Naive thymus-derived CD8-positive, alpha-beta T cell (primary cell): ENCODE data around the gene ENDOD1. TPM values are rescaled to one million over a fixed set of nuclear protein-coding genes. Genes with fewer than 3 reads are reported as not detected.
A peak's percentile ranks its signal among the peaks of the same experiment; 100 is the strongest.
"Not testable (repeated sequence)": the region's sequence is repeated elsewhere in the genome, so short reads cannot be mapped to it uniquely, and the experiment has no call there.

Source experiments
- ATAC-seq, 2 donors: fragments of 150-1000 bp; cut with Tn5 transposase in 1 of 2; sonication (Bioruptor Pico), chemical (Tn5 transposase) in 1 of 2; 1 replicate in 1 of 2; 2 replicates in 1 of 2; pipeline ENCODE4 v1.10.0; 2021; ENCODE audit warnings: mild to moderate bottlenecking in 2 of 2, moderate library complexity in 2 of 2
- POLR2A ChIA-PET: fragments of 350-600 bp; sonication (Branson Sonifier 250); formaldehyde crosslinking; loops from one replicate; lab custom pipeline; 2021; ENCODE audit warnings: antibody characterized with exemption; lab: Charles Lee
- DNase-seq, 10 donors: peaks; one replicate each; pipeline versions ENCODE4 v3.0.0 to v3.0.0-alpha.2; 2020 to 2022
- H3K27ac Mint-ChIP-seq, 10 donors: one replicate each; pipeline ENCODE4 v1.8.0; 2020 to 2022; ENCODE audit warnings: mild to moderate bottlenecking in 10 of 10, mixed read lengths in 10 of 10, moderate library complexity in 4 of 10, inconsistent platforms in 1 of 10
- H3K27me3 Mint-ChIP-seq, 5 donors: one replicate each; pipeline ENCODE4 v1.8.0; 2021 to 2022; ENCODE audit warnings: mixed read lengths in 5 of 5
- H3K36me3 Mint-ChIP-seq, 3 donors: one replicate each; pipeline ENCODE4 v1.8.0; 2020 to 2022; ENCODE audit warnings: mixed read lengths in 3 of 3, mild to moderate bottlenecking in 2 of 3, inconsistent platforms in 1 of 3
- H3K4me1 Mint-ChIP-seq, 4 donors: one replicate each; pipeline ENCODE4 v1.8.0; 2021 to 2022; ENCODE audit warnings: mixed read lengths in 4 of 4
- H3K4me3 Mint-ChIP-seq, 10 donors: one replicate each; pipeline ENCODE4 v1.8.0; 2020 to 2022; ENCODE audit warnings: mild to moderate bottlenecking in 10 of 10, mixed read lengths in 10 of 10, moderate library complexity in 6 of 10, inconsistent platforms in 1 of 10
- H3K9me3 Mint-ChIP-seq, 9 donors: one replicate each; pipeline ENCODE4 v1.8.0; 2020 to 2022; ENCODE audit warnings: mixed read lengths in 9 of 9, mild to moderate bottlenecking in 3 of 9, inconsistent platforms in 1 of 9, moderate library complexity in 1 of 9
- polyA plus RNA-seq, 3 donors: library from polyadenylated mRNA; unstranded; fragments of 300-500 nt; fragmentation: Illumina TruSeq; gene quantifications; one replicate each; pipeline ENCODE4 v1.2.3, GENCODE V29; 2021
- total RNA-seq, 8 experiments: library from RNA in 2 of 8; stranded (reverse) in 2 of 8; gene quantifications; one replicate each; pipeline ENCODE4 v1.2.3 and lab custom pipeline; 2021 to 2026

ENDOD1 gene
- total and polyA plus RNA-seq, 5 experiments from 2014 or later: 3.9 to 10.2 (median 10.1) TPM

DNA sequence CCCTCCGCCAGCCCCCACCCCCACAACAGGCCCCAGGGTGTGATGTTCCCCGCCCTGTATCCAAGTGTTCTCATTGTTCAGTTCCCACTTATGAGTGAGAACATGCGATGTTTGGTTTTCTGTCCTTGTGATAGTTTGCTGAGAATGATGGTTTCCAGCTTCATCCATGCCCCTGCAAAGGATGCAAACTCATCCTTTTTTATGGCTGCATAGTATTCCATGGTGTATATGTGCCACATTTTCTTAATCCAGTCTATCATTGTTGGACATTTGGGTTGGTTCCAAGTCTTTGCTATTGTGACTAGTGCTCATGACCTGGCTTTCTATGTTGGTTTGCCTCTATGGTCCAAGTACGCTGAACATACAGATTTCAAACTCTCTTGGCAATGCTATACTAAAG lies 47.1 kb downstream of the ENDOD1 start:
- not testable (repeated sequence) for H3K4me1 Mint-ChIP-seq, H3K27ac Mint-ChIP-seq, DNase-seq, H3K27me3 Mint-ChIP-seq, H3K36me3 Mint-ChIP-seq, H3K9me3 Mint-ChIP-seq, ATAC-seq, H3K4me3 Mint-ChIP-seq
- POLR2A ChIA-PET: interaction anchor here (0.7 to 1.2 kb wide), 4 partner anchors 38 to 350 kb away, joined by 3 to 6 read pairs (median 4); partner anchors contain the start of gene ENDOD1

DNA sequence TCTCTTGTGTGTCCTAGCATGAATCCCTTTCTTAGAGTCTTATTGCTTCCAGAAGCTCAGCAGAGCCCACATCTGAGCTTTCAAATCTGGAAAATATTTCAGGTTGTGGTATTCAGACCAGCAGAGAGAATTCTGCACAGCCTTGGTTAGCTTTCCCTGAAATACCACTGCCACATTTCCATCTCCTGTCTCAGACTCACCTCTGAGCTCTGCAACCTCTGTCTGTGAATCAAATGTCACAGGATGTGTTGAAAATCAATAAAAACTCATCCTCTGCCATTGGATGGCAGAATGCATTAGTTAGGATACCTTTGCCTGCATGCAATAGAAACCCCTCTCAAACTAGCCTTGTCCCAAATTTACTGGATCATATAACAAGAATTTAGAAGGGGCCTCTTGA lies 47.7 kb downstream of the ENDOD1 start:
- H3K27ac Mint-ChIP-seq: no peak overlapping the region
- POLR2A ChIA-PET: interaction anchor here (0.7 to 1.2 kb wide), 3 partner anchors 39 to 350 kb away, joined by 3 to 6 read pairs (median 4); no protein-coding TSS in a partner anchor

DNA sequence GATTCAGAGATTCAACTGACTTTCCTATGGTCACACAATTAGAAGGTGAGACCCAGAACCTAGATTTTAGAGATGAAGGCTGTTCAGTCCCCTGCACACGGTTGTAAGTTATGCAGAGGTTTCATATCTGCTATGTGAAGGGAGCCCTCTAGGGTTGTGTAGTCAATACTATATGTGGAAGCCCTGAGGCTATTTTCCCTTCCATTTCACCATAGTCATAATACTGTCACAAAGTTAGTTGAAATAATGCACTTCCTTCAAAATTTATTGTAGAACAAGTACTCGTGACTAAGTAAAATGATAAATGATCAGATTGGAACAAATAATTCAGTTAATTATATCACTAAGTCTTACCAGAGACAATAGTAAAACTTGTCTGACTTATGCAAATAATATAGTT lies 48.8 kb downstream of the ENDOD1 start:
- no peaks in the 10 kb centered on the region for H3K9me3 Mint-ChIP-seq
- no peak overlapping the region for H3K27ac Mint-ChIP-seq
- peaks cover 2 to 14% (median 3%) of the 10 kb centered on the region in 5 donors for H3K27me3 Mint-ChIP-seq
- POLR2A ChIA-PET: no interaction called here
- DNase-seq (no peak), ATAC-seq (peak; percentile 52 to 55)
- H3K36me3 Mint-ChIP-seq: no peaks in the 10 kb centered on the region
- H3K4me3 Mint-ChIP-seq: no peak overlapping the region
- H3K4me1 Mint-ChIP-seq: no peaks in the 10 kb centered on the region

More for the DNA sequence above, 47.7 kb downstream of the ENDOD1 start:
- DNase-seq (no peak), ATAC-seq (no peak)
- Mint-ChIP-seq H3K4me1 (peaks cover 0 to 1% (median 0%) of the 10 kb centered on the region in 4 donors), H3K36me3 (peaks cover 0 to 2% (median 0%) of the 10 kb centered on the region in 3 donors), H3K27me3 (peaks cover 0 to 5% (median 2%) of the 10 kb centered on the region in 5 donors), H3K4me3 (no peak overlapping the region), H3K9me3 (no peaks in the 10 kb centered on the region)

DNA sequence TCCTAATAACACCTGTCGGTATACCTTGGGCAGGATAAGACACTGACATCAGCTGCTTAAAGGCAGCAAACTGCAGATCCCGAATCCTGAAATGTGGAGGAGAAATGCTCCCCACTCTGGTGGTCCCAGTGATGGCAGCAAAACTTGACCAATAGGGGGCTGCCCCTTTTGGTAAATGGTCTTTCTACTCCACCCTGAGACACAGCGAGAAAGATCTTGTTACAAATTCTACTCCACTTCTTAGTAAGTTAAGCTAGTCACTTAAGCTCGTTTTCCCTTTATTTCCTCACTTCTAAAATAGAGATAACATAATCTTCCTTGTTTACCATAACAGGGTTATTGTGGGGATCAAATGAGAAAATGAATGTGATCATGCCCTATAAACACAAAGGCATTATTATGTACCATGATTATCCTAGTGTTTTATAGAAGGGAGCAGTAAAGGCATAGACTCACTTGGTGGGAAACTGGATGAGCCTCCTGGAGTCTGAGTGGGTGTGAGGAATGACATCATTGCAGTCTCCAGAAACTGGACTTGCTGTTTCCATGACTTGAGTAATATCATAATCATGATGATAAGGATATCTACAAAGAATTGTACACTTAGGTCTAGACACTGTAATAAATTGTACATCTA lies 50.9 kb downstream of the ENDOD1 start:
- ATAC-seq (no peak), DNase-seq (no peak)
- Mint-ChIP-seq H3K9me3 (no peaks in the 10 kb centered on the region), H3K4me3 (no peak overlapping the region), H3K36me3 (no peaks in the 10 kb centered on the region), H3K4me1 (no peaks in the 10 kb centered on the region), H3K27ac (no peak overlapping the region), H3K27me3 (peaks cover 8 to 35% (median 16%) of the 10 kb centered on the region in 5 donors)
- POLR2A ChIA-PET: interaction anchor here (0.9 to 1.6 kb wide), 2 partner anchors 51 to 72 kb away, joined by 3 to 7 read pairs; partner anchors contain the start of gene ENDOD1

DNA sequence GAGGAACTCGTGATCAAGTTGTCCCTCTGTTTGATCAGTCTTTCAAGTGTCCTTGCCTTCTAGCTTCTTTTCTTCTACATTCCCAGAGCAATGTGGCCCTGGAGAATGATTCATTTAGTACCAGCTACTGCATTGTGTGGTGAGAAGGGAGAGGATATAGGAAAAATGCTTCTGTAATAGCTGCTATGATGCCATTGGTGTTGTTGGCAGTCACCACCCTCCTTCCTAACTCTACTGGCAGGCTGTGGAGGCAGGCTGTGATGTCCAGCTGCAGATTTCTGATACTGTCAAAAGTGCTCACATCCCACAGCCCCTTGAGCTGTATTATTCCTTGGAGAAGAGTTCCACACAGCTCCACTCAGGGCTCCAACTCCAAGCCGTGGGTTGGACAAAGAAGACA lies 52.8 kb downstream of the ENDOD1 start:
- Mint-ChIP-seq H3K4me1 (peaks cover 0 to 3% (median 0%) of the 10 kb centered on the region in 4 donors), H3K27me3 (peaks cover 14 to 48% (median 28%) of the 10 kb centered on the region in 5 donors), H3K4me3 (no peak overlapping the region), H3K9me3 (no peaks in the 10 kb centered on the region), H3K36me3 (no peaks in the 10 kb centered on the region), H3K27ac (no peak overlapping the region)
- POLR2A ChIA-PET: no interaction called here
- ATAC-seq (no peak), DNase-seq (no peak)

DNA sequence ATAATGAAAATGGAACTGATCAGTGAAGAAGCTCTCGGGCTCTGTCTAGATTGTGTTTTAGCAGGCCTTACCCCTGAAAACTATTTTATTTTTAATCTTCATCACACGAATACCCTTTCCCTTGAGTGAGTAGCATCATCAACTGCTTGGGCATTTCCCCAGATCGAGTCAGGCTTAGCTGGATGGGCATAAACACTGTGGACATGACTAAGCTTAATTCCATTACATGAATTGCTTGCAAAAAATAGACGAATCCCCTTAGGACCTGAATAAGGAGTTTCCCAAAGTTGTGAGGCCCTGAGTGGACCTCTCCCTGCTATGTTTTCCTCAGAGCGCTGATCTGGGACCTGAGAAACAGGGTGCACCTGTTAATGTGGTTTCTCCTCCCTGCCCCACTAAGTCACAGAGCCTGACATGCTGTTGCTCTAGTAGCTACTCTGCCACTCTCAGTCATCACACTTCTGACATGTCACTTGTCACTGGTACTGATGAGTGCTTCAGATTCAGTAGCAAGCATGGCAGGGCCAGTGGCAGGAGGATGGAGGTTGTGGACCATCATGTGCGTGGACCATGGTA lies 53.5 kb downstream of the ENDOD1 start:
- no peaks in the 10 kb centered on the region for H3K9me3 Mint-ChIP-seq
- no peak for DNase-seq
- POLR2A ChIA-PET: no interaction called here

DNA sequence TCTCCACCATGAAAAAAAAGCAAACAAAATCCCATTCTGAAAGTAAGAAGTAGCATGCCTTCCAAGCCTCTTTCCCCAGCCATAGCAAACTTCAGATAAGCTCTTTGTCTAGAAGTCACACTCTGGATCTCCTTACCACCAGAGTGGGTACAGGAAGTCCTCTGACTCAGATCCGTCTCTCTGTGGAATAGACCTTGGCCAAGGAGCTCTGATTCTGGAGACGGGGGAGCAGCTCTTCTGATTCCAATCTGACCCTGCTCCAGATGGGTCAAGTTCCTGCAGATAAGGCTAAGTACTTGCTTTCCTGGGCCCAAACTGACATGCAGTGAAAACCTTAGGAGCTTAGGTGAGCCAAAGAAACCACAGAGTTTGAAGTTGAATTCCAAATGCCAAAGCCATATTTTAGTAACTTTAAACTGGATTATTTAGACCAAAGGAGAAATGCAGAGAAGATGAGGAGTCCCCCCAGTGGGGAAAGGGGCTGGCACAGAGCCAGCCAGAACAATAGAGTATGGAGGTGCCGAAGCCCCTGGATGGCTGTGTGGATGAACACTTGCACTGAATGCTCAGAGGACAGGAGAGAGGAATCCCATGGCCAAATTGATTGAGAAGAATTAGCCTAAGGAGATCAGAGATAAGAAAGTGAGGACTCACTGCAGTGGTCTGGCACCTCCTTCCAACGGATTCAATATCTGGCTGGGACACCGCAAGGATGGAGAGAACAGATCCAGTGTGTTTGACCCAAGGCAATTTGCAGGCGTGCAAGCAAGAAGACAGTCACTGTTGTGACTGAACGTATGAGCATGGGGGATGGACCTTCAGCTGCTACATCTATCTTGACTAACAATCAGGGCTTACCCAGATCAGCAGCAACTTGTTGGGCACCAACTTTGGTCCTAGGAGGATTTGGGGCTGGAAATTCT lies 54.9 kb downstream of the ENDOD1 start:
- POLR2A ChIA-PET: interaction anchor here (0.7 kb wide), 1 partner anchor 66 kb away, joined by 3 read pairs; no protein-coding TSS in a partner anchor
- no peak for DNase-seq
- Mint-ChIP-seq H3K36me3 (no peaks in the 10 kb centered on the region), H3K27me3 (peaks cover 14 to 48% (median 30%) of the 10 kb centered on the region in 5 donors), H3K9me3 (no peaks in the 10 kb centered on the region), H3K4me3 (no peak overlapping the region), H3K27ac (peak overlapping the region in 1 of 10 donors; percentile 57), H3K4me1 (peaks cover 0 to 5% (median 2%) of the 10 kb centered on the region in 4 donors)
- ATAC-seq: no peak

More for the DNA sequence above, 53.5 kb downstream of the ENDOD1 start:
- peak overlapping the region in 1 of 10 donors; percentile 21 for H3K4me3 Mint-ChIP-seq
- H3K27me3 Mint-ChIP-seq: peaks cover 14 to 48% (median 30%) of the 10 kb centered on the region in 5 donors
- ATAC-seq: no peak
- H3K27ac Mint-ChIP-seq: no peak overlapping the region
- H3K4me1 Mint-ChIP-seq: peaks cover 0 to 3% (median 0%) of the 10 kb centered on the region in 4 donors
- no peaks in the 10 kb centered on the region for H3K36me3 Mint-ChIP-seq

DNA sequence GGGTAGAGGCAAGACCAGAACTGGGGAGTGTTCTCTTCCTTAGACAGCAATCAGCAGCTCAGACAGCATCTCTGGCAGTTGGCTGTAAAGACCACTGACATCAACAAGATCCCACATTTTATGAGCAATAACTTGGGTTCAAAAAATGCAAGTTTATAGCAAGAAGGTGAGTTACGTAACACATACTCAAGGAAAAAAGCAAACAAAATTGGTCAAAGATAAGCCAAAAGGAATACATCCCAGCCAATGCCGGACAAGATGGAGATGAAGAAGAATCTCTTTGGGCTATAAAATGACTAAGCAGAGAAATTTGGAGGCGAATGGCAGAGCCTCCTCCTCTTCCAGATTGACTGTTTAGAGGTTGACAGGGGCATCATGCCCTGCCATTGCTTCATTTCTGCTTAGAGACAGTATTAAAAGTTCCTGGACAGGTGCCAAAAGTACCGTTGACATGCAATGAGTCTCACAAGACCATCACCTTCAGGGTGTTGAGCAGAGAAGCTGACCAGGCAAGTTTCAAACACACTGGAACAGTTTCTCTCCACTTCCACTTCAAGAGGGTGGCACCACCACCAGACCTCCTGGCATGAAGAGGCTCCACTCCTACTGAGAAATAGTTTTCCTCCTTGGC lies 55.9 kb downstream of the ENDOD1 start:
- Mint-ChIP-seq H3K4me3 (no peak overlapping the region), H3K4me1 (peaks cover 0 to 8% (median 6%) of the 10 kb centered on the region in 4 donors), H3K9me3 (no peaks in the 10 kb centered on the region), H3K27me3 (peaks cover 14 to 48% (median 30%) of the 10 kb centered on the region in 5 donors), H3K27ac (no peak overlapping the region), H3K36me3 (no peaks in the 10 kb centered on the region)
- POLR2A ChIA-PET: interaction anchor here (1.4 kb wide), 1 partner anchor 56 kb away, joined by 6 read pairs; the partner anchor contains the start of gene ENDOD1
- no peak for ATAC-seq
- DNase-seq: no peak

DNA sequence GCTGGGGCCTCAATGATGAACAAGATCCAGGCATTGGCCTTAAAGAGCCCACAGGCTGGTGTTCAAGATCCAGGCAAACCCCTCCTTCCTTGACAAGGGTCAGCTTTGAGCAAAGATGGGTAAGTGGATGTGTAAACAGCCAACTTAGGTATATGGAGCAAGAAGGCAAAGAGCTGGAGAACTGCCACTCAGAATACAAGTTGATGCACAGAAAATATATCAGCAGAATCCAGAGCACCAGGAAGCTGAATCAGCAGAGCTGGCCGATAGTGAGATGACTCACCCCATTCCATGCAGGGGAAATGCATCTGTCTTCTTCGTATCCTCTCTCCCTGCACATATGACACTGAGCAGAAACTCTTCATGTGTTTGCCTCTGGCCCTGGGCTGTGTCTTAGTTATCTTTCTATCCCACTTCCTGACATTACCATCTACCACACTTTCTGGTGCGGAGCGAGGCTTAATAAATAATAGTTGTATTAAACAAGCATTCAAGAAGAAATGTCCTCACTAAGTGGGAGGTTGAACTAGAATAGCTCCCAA lies 57.8 kb downstream of the ENDOD1 start:
- no peak overlapping the region for H3K4me3 Mint-ChIP-seq
- H3K4me1 Mint-ChIP-seq: peaks cover 11 to 17% (median 13%) of the 10 kb centered on the region in 4 donors
- POLR2A ChIA-PET: interaction anchor here (0.5 to 1.8 kb wide), 3 partner anchors 57 to 643 kb away, joined by 5 to 7 read pairs (median 6); partner anchors contain the start of genes CEP57, ENDOD1 and FAM76B
- H3K27me3 Mint-ChIP-seq: peaks cover 12 to 42% (median 27%) of the 10 kb centered on the region in 5 donors
- H3K36me3 Mint-ChIP-seq: no peaks in the 10 kb centered on the region
- DNase-seq: no peak
- no peak for ATAC-seq
- H3K27ac Mint-ChIP-seq: peak overlapping the region in 1 of 10 donors; percentile 88
- no peaks in the 10 kb centered on the region for H3K9me3 Mint-ChIP-seq

DNA sequence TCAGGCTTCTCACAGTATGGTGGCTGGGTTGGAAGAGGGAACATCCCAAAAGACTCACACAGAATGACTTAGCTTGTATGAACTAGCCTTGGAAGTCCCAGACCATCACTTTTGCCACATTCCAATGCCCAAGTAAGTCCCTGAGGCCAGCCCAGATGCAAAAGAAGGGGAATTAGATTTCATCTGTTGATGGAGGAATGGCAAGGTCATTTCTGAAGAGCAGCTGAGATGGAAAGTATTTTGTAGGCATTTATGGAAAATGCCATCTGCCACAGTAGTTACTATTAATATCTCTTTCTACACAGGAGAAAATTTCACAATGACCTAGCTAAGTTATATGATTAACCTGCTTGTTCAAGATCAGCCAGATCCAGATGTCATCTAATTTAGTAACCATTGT lies 58.8 kb downstream of the ENDOD1 start:
- POLR2A ChIA-PET: interaction anchor here (1.0 to 1.8 kb wide), 2 partner anchors 81 to 642 kb away, joined by 4 to 7 read pairs; partner anchors contain the start of genes CEP57, FAM76B and SRSF8
- peak overlapping the region in 1 of 10 donors; percentile 3 for H3K4me3 Mint-ChIP-seq
- H3K27me3 Mint-ChIP-seq: peaks cover 12 to 34% (median 27%) of the 10 kb centered on the region in 5 donors
- DNase-seq: no peak
- H3K27ac Mint-ChIP-seq: no peak overlapping the region
- no peaks in the 10 kb centered on the region for H3K9me3 Mint-ChIP-seq
- no peak for ATAC-seq
- no peaks in the 10 kb centered on the region for H3K36me3 Mint-ChIP-seq
- peaks cover 15 to 27% (median 22%) of the 10 kb centered on the region in 4 donors for H3K4me1 Mint-ChIP-seq

DNA sequence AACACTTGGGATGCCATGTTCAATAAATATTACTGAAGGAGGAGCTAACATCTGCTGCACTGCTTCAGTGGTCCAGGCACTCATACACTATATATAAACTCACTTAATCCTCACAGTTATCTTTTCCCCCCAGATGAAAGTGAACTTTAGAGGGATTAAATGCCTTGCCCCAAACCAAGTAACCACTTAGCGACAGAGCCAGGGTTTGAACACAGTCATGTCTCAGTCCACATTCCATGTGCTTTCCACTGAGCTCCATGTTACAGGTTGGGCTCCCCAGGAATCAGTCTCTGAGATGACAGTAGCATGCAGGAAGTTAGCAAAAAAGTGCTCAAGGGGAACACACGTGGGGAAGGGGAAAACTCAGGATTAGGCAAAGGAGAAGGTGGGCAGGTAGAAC lies 59.3 kb downstream of the ENDOD1 start:
- ATAC-seq (no peak), DNase-seq (no peak)
- POLR2A ChIA-PET: interaction anchor here (1.0 to 1.8 kb wide), 2 partner anchors 82 to 641 kb away, joined by 4 to 7 read pairs; partner anchors contain the start of genes CEP57, FAM76B and SRSF8
- no peaks in the 10 kb centered on the region for H3K36me3 Mint-ChIP-seq
- H3K9me3 Mint-ChIP-seq: no peaks in the 10 kb centered on the region
- peaks cover 20 to 32% (median 27%) of the 10 kb centered on the region in 4 donors for H3K4me1 Mint-ChIP-seq
- H3K27ac Mint-ChIP-seq: peak overlapping the region in 2 of 10 donors; percentile 1 to 3
- H3K27me3 Mint-ChIP-seq: peaks cover 9 to 28% (median 22%) of the 10 kb centered on the region in 5 donors
- H3K4me3 Mint-ChIP-seq: peak overlapping the region in 4 of 10 donors; percentile 5 to 51 (median 31)
